Superior temporal gyrus (tissue), 1 donor: ENCODE results near the gene FASN.

ENCODE experiments used
- DNase-seq: peaks from one replicate; pipeline ENCODE4 v3.0.0-alpha.2; 2016; ENCODE audit errors: extremely low spot score

FASN gene

GRCh38 chr17:82076785-82077591 is 21.0 kb downstream of the FASN start:
- DNase-seq = no peak

GRCh38 chr17:82076018-82076784 is 21.8 kb downstream of the FASN start:
- no peak for DNase-seq

- DNase-seq = no peak
Observed at GRCh38 chr17:82073446-82073845, 24.6 kb downstream of the FASN start.

- no peak for DNase-seq
Observed at GRCh38 chr17:82072827-82073226, 25.2 kb downstream of the FASN start.

GRCh38 chr17:82070611-82071010 is 27.4 kb downstream of the FASN start:
- no peak for DNase-seq

GRCh38 chr17:82065638-82066303 is 32.3 kb downstream of the FASN start, which contains the start of gene DUS1L:
DUS1L (minus strand) TSS chr17:82065804; CDS start chr17:82065059, 745 bp downstream.
- peak; percentile 57 for DNase-seq

GRCh38 chr17:82065193-82065637 is 32.8 kb downstream of the FASN start:
- DNase-seq = no peak

GRCh38 chr17:82064433-82065192 is 33.4 kb downstream of the FASN start:
- no peak for DNase-seq

GRCh38 chr17:82063424-82064415 is 34.3 kb downstream of the FASN start:
- DNase-seq = no peak

GRCh38 chr17:82062984-82063368 is 35.1 kb downstream of the FASN start:
- no peak for DNase-seq

GRCh38 chr17:82062076-82062983 is 35.7 kb downstream of the FASN start:
- DNase-seq = no peak

- no peak for DNase-seq
Observed at GRCh38 chr17:82061047-82061925, 36.8 kb downstream of the FASN start.

GRCh38 chr17:82060614-82061013 is 37.4 kb downstream of the FASN start:
- no peak for DNase-seq

GRCh38 chr17:82060001-82060380 is 38.0 kb downstream of the FASN start:
- no peak for DNase-seq

- DNase-seq = no peak
Observed at GRCh38 chr17:82059272-82060000, 38.6 kb downstream of the FASN start.

- no peak for DNase-seq
Observed at GRCh38 chr17:82058855-82059249, 39.2 kb downstream of the FASN start.

- DNase-seq = no peak
Observed at GRCh38 chr17:82058230-82058854, 39.7 kb downstream of the FASN start.
